Esophagus squamous epithelium (tissue), 4 donors: Measurements from ENCODE around the gene CENPC.

Experiments
- POLR2A ChIP-seq, 4 donors: fragments of 450-650 bp; IDR thresholded peaks; one replicate each; pipeline ENCODE4 v1.6.1; 2017; ENCODE audit warnings: antibody characterized with exemption in 4 of 4, mild to moderate bottlenecking in 4 of 4, moderate library complexity in 3 of 4
- TF ChIP-seq, protein P1 (sequence below), 6 experiments: fragments of 450-650 bp in 4 of 6; fragments of 200-600 bp in 2 of 6; sonication (generic) in 2 of 6; IDR thresholded peaks; one replicate each; pipeline ENCODE4 v1.5.1; 2016 to 2019; ENCODE audit warnings: antibody characterized with exemption in 6 of 6, mild to moderate bottlenecking in 4 of 6, moderate library complexity in 4 of 6

GRCh38 chr4:67555447-67555846, 10.1 kb upstream of the CENPC start:
- TF ChIP-seq, protein P1, sequence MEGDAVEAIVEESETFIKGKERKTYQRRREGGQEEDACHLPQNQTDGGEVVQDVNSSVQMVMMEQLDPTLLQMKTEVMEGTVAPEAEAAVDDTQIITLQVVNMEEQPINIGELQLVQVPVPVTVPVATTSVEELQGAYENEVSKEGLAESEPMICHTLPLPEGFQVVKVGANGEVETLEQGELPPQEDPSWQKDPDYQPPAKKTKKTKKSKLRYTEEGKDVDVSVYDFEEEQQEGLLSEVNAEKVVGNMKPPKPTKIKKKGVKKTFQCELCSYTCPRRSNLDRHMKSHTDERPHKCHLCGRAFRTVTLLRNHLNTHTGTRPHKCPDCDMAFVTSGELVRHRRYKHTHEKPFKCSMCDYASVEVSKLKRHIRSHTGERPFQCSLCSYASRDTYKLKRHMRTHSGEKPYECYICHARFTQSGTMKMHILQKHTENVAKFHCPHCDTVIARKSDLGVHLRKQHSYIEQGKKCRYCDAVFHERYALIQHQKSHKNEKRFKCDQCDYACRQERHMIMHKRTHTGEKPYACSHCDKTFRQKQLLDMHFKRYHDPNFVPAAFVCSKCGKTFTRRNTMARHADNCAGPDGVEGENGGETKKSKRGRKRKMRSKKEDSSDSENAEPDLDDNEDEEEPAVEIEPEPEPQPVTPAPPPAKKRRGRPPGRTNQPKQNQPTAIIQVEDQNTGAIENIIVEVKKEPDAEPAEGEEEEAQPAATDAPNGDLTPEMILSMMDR (IDR thresholded peaks at IDR 0.05): no peak
- TF ChIP-seq POLR2A (IDR thresholded peaks at IDR 0.05): no peak
